ENCODE data around the gene ACTL6B. TPM values are rescaled to one million over a fixed set of nuclear protein-coding genes. Genes with fewer than 3 reads are reported as not detected.

The ACTL6B gene
- total RNA-seq, 2 donors from 2014 or later, result not detected

- Mint-ChIP-seq H3K27ac (no peak overlapping the region), H3K4me3 (no peak overlapping the region)
- 92 to 95% methylated on average over 12 to 23 of the region's 23 CpGs for WGBS, 2 experiments (ENCODE audit: insufficient coverage in 1 of 2, insufficient read length in 1 of 2)
These were observed 35.4 kb downstream of the ACTL6B start for GRCh38 chr7:100620804-100621203.

GRCh38 chr7:100620239-100620638, 36.0 kb downstream of the ACTL6B start:
- no peaks in the 10 kb centered on the region for H3K9me3 Mint-ChIP-seq
- Histone ChIP-seq H3K4me1 (ENCODE audit: control insufficient read depth, insufficient read depth, low read length) (no peaks in the 10 kb centered on the region), H3K36me3 (ENCODE audit: control insufficient read depth, insufficient read depth, low read length) (no peaks in the 10 kb centered on the region), H3K27me3 (ENCODE audit: control insufficient read depth, insufficient read depth, low read length, poor library complexity, severe bottlenecking) (no peaks in the 10 kb centered on the region), H3K4me3 (ENCODE audit: low read length) (no peak overlapping the region), H3K9me3 (ENCODE audit: control insufficient read depth, low read length) (no peaks in the 10 kb centered on the region), H3K9ac (ENCODE audit: extremely low read depth, low read length, poor library complexity, severe bottlenecking) (no peak overlapping the region), H3K27ac (ENCODE audit: low read depth, low read length) (no peak overlapping the region)
- H3K36me3 Mint-ChIP-seq (ENCODE audit: low read depth), result no peaks in the 10 kb centered on the region
- DNase-seq, result no peak
- 94 to 95% methylated on average over 3 to 6 of the region's 6 CpGs for WGBS, 2 experiments (ENCODE audit: insufficient coverage in 1 of 2, insufficient read length in 1 of 2)
- H3K4me3 Mint-ChIP-seq, result no peak overlapping the region
- H3K27ac Mint-ChIP-seq, result no peak overlapping the region
- no peak for TF ChIP-seq CTCF (conservative IDR thresholded peaks at IDR 0.05)
- no peaks in the 10 kb centered on the region for H3K4me1 Mint-ChIP-seq
- peaks cover 3% of the 10 kb centered on the region for H3K27me3 Mint-ChIP-seq (ENCODE audit: insufficient read depth)

More at GRCh38 chr7:100620804-100621203, 35.4 kb downstream of the ACTL6B start:
- Mint-ChIP-seq H3K4me1 (no peaks in the 10 kb centered on the region), H3K36me3 (ENCODE audit: low read depth) (no peaks in the 10 kb centered on the region), H3K9me3 (no peaks in the 10 kb centered on the region), H3K27me3 (ENCODE audit: insufficient read depth) (peaks cover 9% of the 10 kb centered on the region)
- TF ChIP-seq CTCF (conservative IDR thresholded peaks at IDR 0.05), result no peak
- no peak for DNase-seq
- Histone ChIP-seq H3K9ac (ENCODE audit: extremely low read depth, low read length, poor library complexity, severe bottlenecking) (no peak overlapping the region), H3K4me3 (ENCODE audit: low read length) (no peak overlapping the region), H3K4me1 (ENCODE audit: control insufficient read depth, insufficient read depth, low read length) (no peaks in the 10 kb centered on the region), H3K27me3 (ENCODE audit: control insufficient read depth, insufficient read depth, low read length, poor library complexity, severe bottlenecking) (peaks cover 5% of the 10 kb centered on the region), H3K36me3 (ENCODE audit: control insufficient read depth, insufficient read depth, low read length) (no peaks in the 10 kb centered on the region), H3K27ac (ENCODE audit: low read depth, low read length) (no peak overlapping the region), H3K9me3 (ENCODE audit: control insufficient read depth, low read length) (no peaks in the 10 kb centered on the region)

- 87 to 90% methylated on average over 4 to 5 of the region's 6 CpGs for WGBS, 2 experiments (ENCODE audit: insufficient coverage in 1 of 2, insufficient read length in 1 of 2)
These were observed 41.9 kb downstream of the ACTL6B start for GRCh38 chr7:100614308-100614861.

More at GRCh38 chr7:100614308-100614861, 41.9 kb downstream of the ACTL6B start:
- Histone ChIP-seq H3K27ac (ENCODE audit: low read depth, low read length) (no peak overlapping the region), H3K9ac (ENCODE audit: extremely low read depth, low read length, poor library complexity, severe bottlenecking) (no peak overlapping the region), H3K36me3 (ENCODE audit: control insufficient read depth, insufficient read depth, low read length) (no peaks in the 10 kb centered on the region), H3K27me3 (ENCODE audit: control insufficient read depth, insufficient read depth, low read length, poor library complexity, severe bottlenecking) (no peaks in the 10 kb centered on the region), H3K4me3 (ENCODE audit: low read length) (no peak overlapping the region), H3K9me3 (ENCODE audit: control insufficient read depth, low read length) (no peaks in the 10 kb centered on the region), H3K4me1 (ENCODE audit: control insufficient read depth, insufficient read depth, low read length) (no peaks in the 10 kb centered on the region)
- Mint-ChIP-seq H3K4me1 (peaks cover 6% of the 10 kb centered on the region), H3K9me3 (no peaks in the 10 kb centered on the region), H3K4me3 (no peak overlapping the region), H3K27me3 (ENCODE audit: insufficient read depth) (no peaks in the 10 kb centered on the region), H3K36me3 (ENCODE audit: low read depth) (peaks cover 2% of the 10 kb centered on the region), H3K27ac (no peak overlapping the region)
- DNase-seq, result no peak
- no peak for TF ChIP-seq CTCF (conservative IDR thresholded peaks at IDR 0.05)
